Activated CD4-positive, alpha-beta T cell treated with anti-CD3 and anti-CD28 coated beads, Interleukin-2, amount 50 U/mL, for 4 hours (primary cell): ENCODE data around the gene ITIH3.

ENCODE experiments used
- DNase-seq, 2 experiments: peaks; one replicate each; pipeline ENCODE4 v3.0.0-alpha.2; 2020

Gene ITIH3

DNA sequence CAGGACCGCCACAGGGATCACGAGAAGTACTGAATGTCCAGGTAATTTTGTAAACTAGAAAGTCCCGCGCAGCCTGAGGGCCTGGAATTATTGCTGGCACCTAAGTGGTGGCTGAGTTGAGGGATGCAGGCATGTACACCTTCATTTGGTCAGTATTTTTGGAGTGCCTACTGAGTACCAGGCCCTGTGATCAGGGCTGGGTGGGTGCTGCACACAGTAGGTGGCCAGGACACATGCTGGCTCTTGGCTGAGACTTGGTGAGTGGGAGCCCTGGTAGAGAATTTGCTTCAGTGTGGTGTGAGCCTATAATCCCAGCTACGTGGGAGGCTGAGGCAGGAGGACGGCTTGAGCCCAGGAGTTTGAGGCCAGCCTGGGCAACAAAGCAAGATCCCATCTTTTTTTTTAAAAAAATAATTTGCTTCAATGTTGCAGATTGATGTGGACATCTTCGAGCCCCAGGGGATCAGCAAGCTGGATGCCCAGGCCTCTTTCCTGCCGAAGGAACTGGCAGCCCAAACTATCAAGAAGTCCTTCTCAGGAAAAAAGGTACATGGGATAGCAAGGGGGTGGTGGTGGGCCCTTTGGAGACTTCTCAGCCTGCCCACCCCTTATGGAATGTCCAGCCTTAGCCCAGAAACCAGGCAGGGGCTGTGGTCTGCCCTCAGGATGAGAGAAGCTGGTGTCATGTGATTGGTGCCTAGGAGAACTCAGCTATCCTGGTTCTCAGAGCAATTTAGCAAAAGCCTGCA, 14.6 kb upstream of the ITIH3 start:
- DNase-seq: no peak

DNA sequence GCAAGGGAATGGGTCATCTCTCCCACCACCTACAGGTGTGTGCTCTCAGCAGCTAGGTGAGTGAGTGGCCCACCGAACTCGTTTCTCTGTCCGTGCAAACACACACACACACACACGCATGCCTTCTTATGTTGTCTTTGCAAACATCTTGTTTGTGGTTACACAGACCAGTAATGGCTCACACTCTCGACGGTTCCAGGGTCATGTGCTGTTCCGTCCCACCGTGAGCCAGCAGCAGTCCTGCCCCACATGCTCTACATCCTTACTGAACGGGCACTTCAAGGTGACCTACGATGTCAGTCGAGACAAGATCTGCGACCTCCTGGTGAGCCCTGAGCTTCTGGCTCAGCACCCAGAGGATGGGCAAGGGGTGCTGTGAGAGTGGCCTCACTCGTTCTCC, 12.9 kb upstream of the ITIH3 start:
- no peak for DNase-seq

DNA sequence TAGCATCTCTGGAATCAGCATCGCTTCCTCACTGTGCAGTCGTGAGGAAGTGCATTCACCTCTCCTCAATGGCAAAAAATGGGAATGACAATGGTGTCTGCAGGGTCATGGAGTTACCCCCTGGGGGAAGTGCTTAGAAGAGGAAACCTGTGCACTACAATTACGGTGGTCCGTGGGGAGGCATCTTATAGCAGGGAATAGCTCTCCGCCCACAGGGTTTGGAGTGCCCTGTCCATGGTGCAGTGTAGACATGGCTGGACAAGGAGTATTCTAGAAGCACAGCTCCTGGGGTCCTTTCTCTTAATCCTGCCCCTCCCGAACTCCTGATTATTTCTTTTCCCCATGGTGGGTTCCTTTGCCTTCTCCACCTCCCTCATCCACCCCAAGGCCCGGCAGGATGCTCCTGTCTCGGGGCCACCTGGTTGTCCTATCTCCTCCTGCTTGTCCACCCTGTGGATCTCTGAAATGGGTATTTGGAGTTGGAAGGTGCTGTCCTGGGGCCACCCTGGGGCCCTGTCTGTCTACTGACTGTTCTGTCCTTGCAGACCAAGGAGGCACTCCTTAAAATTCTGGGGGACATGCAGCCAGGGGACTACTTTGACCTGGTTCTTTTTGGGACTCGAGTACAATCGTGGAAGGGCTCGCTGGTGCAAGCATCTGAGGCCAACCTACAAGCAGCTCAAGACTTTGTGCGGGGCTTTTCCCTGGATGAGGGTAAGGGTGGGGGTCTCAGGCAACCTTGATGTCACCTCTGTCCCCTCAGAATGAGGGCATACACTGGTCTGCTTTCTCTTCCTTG, 12.0 kb upstream of the ITIH3 start:
- no peak for DNase-seq

DNA sequence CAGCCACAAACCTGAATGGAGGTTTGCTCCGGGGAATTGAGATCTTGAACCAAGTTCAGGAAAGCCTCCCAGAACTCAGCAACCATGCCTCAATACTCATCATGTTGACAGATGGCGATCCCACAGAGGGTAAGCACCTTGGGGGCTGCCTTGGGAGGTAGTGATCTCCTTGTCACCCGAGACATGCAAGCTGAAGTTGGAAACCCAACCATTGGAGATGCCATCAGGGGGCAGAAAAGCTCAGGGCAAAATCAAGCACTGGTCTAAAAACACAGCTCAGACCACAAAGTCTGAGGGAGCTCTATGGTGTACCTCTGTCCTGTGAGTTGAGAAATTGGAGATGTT, 11.4 kb upstream of the ITIH3 start:
- no peak for DNase-seq

DNA sequence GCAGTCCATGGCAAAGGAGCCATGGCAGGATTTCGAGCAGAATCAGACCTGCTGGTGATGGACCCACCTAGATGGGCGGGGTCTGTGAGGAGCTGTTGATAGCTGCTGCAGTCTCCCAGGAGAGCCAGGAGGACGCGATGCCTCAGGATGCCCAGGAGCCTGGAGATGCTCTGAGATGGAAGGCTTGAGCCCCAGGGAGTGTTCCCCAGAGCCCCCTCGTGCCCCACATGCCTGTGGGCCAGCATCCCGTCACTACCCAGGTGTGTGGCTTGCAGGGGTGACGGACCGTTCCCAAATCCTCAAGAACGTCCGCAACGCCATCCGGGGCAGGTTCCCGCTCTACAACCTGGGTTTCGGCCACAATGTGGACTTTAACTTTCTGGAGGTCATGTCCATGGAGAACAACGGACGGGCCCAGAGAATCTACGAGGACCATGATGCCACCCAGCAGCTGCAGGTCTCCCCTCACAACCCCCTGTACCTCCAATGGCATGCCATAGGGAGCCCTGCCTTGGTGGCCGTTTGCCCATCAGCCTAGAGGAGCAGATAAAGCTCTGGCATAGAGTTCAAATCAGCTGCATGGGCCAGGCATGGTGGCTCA, 10.5 kb upstream of the ITIH3 start:
- no peak for DNase-seq

DNA sequence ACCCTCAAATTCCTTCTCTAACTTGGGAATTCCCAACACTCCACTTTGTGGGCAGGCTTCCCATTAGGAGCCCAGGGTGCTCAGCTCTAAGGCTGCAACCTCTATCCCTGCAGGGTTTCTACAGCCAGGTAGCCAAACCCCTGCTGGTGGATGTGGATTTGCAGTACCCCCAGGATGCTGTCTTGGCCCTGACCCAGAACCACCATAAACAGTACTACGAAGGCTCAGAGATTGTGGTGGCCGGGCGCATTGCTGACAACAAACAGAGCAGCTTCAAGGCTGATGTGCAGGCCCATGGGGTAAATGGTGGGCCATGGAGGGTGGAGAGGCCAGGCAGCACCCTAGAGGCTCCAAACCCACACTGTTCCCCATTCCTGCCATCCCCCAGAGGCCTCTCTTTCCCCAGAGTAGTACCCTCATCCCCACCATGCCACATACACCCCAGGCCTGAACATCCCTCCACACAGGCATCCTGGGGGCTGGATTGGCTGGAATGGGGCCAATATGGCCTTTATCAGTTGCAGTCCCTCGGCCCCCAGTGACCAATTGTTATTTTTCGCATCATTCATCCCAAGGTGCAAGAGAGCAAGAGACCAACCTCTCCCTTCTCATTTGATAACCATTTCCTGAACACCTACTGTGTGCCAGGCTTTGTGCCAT, 9.5 kb upstream of the ITIH3 start:
- DNase-seq: no peak

DNA sequence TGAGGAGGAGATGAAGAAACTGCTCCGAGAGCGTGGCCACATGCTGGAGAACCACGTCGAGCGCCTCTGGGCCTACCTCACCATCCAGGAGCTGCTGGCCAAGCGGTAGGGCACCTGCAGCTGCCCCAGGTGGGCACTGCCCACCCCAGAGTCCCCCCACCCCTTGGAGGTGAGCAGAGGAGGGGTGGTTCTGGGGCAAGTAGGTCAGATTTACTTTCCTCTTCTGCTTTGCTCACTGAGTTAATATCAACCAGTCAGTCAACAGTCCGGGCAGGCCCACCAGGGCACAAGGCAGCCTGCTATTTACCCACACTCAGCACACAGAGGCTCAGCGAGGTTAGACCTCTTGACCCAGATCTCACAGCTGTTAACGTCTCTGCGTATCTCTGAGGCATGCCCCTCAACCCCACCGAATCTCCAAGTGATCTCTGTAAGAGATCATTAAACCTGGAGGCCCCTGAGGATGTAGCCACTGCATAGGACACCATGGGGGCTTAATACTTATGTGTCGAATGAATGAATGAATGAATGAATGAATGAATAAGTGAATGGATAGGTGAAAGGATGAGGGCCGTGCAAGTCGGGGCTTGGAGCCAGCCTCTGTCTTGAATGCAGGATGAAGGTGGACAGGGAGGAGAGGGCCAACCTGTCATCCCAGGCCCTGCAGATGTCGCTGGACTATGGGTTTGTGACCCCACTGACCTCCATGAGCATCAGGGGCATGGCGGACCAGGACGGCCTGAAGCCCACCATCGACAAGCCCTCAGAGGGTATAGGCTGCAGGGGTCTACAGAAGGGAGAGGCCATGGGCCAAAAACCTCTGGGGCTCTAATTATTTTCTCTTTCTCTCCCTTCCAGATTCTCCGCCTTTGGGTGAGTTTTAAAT, 8.0 kb upstream of the ITIH3 start:
- no peak for DNase-seq

DNA sequence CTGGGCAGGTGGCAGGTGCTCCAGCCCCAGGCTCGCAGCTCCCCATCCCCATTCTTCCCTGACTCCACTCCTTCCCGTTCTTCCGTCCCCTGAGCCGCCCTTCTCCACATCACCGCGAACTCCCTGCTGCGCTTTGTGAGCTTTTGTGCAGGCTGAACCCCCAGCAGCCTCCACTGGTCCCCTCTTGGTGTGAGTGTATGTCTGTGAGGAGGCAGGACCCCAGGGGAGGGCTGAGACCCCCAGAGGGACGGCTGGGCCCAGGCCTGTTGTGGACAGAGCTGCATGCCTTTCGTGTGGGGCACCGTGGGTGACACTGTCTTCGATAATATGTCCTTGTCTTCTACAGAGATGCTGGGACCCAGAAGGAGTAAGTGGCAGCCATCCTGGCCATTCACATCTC, 7.3 kb upstream of the ITIH3 start:
- no peak for DNase-seq

DNA sequence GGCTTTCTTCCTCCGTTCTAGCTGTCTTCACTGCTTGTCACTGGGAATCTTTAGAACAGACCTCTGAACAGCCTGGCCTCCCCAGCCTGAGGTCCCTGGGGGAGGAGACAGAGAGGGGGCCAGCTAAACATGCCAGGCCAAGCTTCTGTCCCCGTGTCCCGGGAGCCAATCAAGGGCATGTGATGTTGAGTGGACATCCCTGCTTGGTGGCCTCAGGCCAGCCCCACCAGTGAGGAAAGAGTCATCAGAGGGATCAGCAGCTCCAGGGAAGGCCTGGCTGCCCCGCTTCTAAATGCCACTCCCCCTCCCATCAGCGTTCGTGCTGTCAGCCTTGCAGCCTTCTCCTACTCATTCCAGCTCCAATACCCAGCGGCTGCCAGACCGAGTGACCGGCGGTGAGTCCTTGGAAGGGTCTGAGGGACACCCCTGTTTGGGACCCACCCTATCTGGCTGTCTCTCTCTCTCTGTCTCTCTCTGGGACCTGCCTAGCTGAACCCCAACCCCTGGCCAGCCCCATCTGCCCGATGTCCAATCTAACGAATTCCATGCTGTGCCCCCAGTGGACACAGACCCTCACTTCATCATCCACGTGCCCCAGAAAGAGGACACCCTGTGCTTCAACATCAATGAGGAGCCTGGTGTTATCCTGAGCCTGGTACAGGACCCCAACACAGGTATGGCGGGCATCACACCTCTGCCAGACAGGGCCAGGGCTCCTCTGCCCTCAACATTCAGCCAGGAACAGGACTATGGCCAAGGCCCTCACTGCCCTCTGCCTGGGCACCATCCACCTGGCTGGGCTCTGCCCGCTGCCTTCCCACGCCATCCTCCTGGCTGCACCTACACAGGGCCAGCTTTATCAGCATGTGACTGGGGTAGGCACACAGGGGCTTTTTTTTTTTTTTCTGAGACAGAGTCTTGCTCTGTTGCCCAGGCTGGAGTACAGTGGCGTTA, 6.6 kb upstream of the ITIH3 start:
- DNase-seq: no peak

DNA sequence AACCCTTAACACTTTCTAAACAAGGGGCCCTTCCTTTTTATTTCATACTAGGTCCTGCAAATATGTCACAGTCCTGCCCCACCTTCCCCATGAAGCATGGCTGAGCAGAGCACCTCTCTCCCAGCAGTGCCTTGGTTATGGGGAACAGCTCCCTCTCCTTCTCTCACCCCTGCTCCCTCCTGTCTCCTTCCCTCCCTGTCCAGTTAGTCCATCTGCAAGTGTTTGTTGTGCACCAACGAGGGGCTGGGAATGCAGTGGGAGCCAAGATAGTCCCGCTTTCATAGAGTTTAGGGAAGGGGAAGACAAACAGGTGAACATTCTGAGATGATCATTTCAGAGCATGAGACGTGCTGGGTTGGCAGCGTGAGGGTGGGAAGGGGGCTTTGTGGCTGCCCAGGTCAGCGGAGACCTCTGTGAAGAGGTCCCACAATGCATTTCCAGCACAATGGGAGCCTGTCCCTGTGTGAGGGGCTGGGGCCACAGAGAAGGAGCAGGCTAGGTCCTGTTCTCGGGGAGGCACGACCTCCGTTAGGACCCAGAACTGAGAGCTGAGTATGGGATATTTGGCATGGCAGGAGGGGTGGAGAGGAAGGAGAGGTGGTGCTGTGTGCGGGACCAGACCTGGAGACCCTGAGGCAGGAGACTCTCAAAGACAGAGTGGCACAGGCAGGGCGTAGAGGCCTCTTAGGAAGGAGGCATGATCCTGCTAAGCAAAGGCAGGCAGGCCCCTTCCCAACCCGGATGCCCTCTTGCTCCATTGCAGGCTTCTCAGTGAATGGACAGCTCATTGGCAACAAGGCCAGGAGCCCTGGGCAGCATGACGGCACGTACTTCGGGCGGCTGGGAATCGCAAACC, 5.5 kb upstream of the ITIH3 start:
- no peak for DNase-seq

DNA sequence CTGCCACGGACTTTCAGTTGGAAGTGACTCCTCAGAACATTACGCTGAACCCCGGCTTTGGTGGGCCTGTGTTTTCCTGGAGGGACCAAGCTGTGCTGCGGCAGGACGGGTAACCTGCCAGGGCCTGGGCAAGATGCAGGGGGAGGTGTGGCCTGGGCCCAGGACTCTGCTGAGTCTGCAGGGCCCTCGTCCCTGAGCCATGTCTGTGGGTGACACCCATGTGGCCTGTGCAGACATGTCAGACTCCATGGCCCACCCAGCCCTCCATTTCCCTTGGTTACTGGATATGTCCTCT, 4.9 kb upstream of the ITIH3 start:
- no peak for DNase-seq

DNA sequence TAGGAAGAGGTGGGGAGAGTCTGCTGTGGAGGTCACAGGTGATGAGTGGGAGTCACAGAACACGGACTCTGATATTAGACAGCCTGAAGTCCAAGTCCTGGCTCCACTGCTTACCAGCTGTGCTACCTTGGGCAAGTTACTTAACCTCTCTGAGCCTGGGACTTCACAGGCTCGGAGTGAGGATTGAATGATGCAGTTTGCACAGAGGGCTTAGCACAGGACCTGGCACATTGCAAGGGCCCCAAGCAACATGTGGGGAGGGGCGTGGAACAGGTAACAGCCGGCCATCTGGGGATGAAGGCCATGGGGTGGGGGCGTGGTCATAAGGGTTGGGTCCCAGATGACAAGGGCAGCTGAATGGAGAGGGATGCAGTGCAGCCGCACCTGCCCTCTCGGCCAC, 4.3 kb upstream of the ITIH3 start:
- no peak for DNase-seq

DNA sequence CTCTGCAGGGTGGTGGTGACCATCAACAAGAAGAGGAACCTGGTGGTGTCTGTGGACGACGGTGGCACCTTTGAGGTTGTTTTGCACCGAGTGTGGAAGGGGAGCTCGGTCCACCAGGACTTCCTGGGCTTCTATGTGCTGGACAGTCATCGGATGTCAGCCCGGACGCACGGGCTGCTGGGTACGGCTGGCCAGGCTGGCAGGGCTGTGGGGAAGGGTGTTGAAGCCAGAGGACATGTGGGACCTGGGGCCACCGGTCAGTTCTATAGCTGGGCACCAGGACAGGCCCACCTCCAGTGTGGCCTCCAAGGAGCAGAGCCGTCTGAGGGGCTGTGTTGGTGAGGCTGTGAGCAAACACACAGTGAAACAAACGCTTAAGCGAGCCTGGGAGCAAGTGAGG, 3.9 kb upstream of the ITIH3 start:
- DNase-seq: no peak

DNA sequence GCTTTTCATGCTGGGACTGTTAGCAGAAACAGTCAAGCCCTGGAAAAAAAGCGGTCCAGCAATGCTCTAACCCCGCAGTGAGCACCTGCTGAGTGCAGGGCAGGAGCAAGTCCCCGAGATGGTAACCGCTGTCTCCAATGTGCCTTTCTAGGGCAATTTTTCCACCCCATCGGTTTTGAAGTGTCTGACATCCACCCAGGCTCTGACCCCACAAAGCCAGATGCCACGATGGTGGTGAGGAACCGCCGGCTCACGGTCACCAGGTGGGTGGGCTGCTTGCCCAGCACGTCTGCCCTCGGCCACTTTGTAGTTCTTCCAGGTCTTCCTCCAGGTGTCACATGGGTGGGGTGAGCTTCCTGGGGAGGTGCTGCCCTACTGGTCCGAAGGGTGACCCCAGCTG, 3.2 kb upstream of the ITIH3 start:
- DNase-seq: no peak

DNA sequence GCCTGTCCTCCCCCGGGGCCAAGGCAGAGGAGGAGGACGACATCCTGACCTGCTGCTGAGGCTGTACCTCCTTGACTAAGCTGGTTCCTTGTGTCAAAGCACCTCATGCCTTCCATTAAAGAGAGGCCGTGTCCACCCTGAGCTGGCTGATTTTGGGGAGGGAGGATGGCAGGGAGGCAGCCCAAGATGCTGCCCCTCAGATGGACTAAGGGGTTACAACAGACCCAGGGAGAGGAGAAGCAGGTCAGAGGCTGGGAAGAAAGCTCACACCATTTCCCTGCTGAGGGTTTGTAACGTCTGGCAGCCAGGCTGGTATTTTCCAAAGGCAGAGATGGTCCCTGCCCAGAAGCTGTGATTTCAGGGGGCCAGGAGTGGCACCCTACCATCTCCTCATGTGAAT, 2.7 kb upstream of the ITIH3 start:
- DNase-seq: no peak

DNA sequence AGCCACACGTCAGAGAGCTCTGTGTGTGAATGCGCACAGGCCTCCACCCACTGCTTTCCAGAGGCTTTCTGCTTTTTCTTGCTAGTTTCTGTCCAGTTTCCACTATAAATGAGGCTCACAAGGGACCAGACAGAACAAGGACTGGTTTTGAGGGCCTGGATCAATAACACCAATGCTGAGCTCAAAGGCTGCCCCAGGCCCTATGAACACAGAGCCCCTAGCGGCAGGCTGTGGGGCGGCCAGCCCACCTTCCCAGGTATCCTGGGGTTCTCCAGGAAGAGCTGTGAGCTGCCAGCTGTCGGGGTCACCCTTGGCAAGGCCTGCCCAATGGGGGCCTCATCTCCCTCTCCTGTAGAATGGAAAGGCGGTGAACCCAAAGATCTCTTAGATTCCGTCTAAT, 2.2 kb upstream of the ITIH3 start:
- no peak for DNase-seq

DNA sequence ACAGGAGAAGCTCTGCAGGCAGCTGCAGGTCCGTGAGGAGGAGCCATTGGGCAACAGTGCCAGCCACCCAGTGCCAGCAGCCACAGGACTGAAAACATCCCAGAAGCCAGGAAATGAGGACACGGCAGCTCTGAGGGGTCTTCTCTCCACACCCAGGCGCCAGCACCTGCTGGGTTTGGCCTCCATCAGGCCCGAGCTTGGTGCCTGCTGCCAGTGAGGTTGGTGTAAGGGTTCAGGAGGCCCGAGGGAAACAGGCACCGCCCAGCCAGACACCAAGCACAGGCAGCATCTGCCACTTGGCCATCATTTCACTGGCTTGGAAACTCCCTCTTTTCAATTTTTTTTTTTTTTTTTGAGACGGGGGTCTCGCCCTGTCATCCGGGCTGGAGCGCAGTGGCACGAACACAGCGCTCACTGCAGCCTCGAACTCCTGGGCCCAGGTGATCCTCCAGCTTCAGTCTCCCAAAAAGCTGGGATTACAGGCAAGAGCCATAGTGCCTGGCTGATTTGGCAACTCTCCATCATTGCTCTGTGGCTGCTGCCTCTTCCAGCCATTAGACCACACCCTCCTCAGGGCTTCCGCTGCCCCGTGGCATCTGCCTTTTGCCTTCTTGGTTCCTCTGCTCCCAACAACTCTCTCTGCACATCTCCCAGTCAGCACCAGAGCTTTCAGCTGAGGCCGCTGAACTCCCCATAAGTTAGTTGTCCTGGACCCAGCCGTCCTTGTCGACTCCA, 1.5 kb upstream of the ITIH3 start:
- DNase-seq: no peak

DNA sequence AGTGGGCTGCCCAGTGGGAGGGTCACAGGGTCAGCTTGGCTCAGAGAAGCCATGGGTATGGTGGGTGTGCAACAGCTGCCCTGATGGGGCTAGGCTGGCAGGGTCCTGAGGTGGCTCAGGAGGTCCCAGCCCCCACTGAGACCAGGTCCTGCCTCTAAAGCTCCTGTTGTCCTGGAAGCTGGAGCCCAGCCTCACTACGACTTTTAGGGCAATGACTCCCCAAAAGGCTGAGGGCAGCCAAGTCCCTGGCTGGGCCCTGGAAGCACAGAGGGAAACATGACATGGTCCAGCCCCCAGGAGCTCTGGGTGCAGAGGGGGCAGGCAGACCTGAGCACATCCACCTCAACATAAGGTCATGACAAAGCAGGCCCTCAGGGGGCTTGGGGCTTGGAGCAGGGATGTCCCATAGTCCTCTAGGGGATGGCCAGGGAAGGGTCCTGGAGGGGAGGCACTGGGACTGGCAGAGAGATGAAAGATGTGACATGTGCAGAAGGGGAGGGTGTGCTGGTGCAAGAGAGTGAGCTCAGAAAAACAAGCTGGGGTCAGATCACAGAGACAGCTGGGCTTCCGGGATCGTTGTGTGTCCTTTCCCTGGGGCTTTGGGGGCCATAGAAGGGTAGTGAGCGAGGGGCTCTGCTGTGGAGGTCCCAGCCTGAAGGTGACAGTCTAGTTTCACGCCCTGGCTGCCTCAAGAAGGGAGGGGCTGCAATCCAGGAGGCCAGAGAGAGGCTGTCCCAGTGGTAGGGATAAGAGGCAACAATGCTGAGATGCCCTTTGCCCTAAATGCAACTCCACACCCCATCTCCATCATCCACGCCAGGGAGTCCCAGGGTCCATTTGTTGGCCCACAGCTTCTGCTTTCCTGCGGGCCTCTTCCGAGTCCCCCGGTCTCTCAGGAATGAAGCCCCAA, 639 bp upstream of the ITIH3 start:
- DNase-seq: no peak
